Endothelial cell (in vitro differentiated cells): ENCODE results near the gene DNAJB2. TPM values are rescaled to one million over a fixed set of nuclear protein-coding genes. Genes with fewer than 3 reads are reported as not detected.

Experiments
- DNase-seq: peaks from one replicate; pipeline ENCODE4 v3.0.0; 2021; ENCODE audit warnings: low spot score
- H3K27ac Mint-ChIP-seq: one replicate; pipeline ENCODE4 v1.8.0; 2021; ENCODE audit warnings: mixed read lengths, inconsistent platforms; ENCODE audit not compliant: unreplicated experiment
- H3K27me3 Mint-ChIP-seq: one replicate; pipeline ENCODE4 v1.8.0; 2021; ENCODE audit warnings: mild to moderate bottlenecking, moderate library complexity, mixed read lengths, inconsistent platforms; ENCODE audit not compliant: unreplicated experiment
- H3K36me3 Mint-ChIP-seq: one replicate; pipeline ENCODE4 v1.8.0; 2021; ENCODE audit warnings: mild to moderate bottlenecking, low read depth, mixed read lengths, inconsistent platforms; ENCODE audit not compliant: unreplicated experiment
- H3K4me1 Mint-ChIP-seq: one replicate; pipeline ENCODE4 v1.8.0; 2021; ENCODE audit warnings: mild to moderate bottlenecking, mixed read lengths, inconsistent platforms; ENCODE audit not compliant: unreplicated experiment
- H3K4me3 Mint-ChIP-seq: one replicate; pipeline ENCODE4 v1.8.0; 2021; ENCODE audit warnings: mild to moderate bottlenecking, mixed read lengths, inconsistent platforms; ENCODE audit not compliant: unreplicated experiment
- H3K9me3 Mint-ChIP-seq: one replicate; pipeline ENCODE4 v1.8.0; 2021; ENCODE audit warnings: mixed read lengths, inconsistent platforms; ENCODE audit not compliant: unreplicated experiment
- total RNA-seq: library from RNA; stranded (reverse); fragmentation: NEBNext Ultra II Directional; extraction: Animal tissue kit (Norgen Biotek cat#: 25700); gene quantifications from one replicate; pipeline ENCODE4 v1.2.1, GENCODE V29; 2021; ENCODE audit not compliant: unreplicated experiment
- TF ChIP-seq, protein P1 (sequence below): fragments of 200-600 bp; sonication (generic); IDR thresholded peaks from one replicate; pipeline ENCODE4 v1.5.0; 2021; ENCODE audit warnings: antibody characterized with exemption; ENCODE audit not compliant: unreplicated experiment

Gene DNAJB2
- total RNA-seq, 1 donor from 2014 or later, result 64.3 TPM

DNA sequence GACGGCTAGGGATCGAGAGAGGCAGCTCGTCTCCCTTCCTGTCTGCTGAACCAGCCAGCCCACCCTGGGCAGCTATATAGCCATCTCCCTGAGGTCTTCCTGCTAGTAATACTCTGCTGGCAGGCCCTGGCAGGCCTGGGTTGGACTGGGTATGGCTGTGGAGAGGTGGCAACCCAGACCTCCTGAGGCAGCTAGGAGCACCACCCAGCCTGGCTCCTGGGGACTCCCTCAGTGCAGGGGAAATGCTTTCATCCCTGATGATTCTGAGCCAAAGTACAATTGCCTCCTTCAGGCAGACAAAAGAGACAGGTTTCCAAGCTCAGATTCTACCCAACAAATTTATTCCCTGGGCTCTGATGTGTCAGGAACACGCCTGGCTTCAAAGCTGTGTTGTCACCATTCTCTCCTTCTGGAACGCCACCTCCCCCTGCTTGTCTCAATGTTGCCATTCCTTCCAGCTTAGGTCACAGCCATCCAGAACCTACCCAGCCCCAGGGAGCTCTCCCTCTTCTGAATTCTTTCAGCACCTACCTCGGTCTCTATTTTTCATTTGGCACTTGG lies 4.7 kb upstream of the DNAJB2 start:
- Mint-ChIP-seq H3K9me3 (no peaks in the 10 kb centered on the region), H3K27me3 (peaks cover 12% of the 10 kb centered on the region), H3K36me3 (no peaks in the 10 kb centered on the region), H3K4me1 (peaks cover 21% of the 10 kb centered on the region), H3K27ac (no peak overlapping the region), H3K4me3 (no peak overlapping the region)
- DNase-seq, result no peak
- TF ChIP-seq, protein P1, sequence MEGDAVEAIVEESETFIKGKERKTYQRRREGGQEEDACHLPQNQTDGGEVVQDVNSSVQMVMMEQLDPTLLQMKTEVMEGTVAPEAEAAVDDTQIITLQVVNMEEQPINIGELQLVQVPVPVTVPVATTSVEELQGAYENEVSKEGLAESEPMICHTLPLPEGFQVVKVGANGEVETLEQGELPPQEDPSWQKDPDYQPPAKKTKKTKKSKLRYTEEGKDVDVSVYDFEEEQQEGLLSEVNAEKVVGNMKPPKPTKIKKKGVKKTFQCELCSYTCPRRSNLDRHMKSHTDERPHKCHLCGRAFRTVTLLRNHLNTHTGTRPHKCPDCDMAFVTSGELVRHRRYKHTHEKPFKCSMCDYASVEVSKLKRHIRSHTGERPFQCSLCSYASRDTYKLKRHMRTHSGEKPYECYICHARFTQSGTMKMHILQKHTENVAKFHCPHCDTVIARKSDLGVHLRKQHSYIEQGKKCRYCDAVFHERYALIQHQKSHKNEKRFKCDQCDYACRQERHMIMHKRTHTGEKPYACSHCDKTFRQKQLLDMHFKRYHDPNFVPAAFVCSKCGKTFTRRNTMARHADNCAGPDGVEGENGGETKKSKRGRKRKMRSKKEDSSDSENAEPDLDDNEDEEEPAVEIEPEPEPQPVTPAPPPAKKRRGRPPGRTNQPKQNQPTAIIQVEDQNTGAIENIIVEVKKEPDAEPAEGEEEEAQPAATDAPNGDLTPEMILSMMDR, result no peak

DNA sequence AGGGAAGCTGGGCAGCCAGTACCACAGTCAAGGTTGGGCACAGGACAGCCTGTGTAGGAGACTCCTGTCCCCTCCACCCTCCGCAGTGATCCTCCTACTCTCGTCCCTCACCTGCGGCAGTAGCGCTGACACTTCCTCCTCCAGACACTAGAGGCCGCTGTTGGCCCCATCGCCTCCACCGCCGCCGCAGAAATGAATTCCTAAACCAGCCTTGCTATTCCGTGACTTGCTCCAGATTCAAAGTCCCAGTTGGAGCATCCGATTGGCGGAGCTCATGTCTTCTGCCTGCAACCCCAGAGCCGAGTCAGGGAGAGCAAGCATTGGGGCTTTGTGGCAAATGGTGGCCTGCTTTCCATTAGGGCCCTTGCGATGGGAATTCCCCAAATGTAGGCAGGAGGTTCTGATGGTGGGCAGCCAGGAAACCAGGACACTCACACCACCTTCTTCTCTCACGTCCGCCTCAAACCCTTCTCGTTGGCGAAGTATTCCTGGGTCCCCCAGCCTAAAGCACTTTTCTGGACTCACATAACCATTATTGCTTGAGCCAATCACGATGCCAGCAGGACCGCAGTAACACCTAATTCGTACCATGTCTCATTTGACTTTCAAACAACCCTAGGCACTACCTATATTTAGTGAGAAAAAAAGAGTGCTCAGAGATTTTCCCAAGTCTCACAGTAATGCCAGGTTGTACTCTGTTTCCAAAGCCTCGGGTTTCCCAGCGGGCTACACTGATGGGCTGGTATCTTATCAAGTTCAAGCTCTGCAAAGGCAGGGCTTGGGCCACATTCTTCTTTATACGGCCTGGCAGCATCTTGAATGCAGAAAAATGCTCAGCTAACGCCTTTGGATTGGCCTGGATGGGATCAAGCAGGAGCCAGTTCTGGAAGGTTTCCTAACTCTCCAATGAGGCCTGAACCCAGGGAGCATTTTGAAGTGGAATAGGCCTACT lies 1.2 kb upstream of the DNAJB2 start:
- Mint-ChIP-seq H3K27me3 (peaks cover 15% of the 10 kb centered on the region), H3K4me1 (peaks cover 26% of the 10 kb centered on the region), H3K9me3 (no peaks in the 10 kb centered on the region), H3K27ac (peak overlapping the region; percentile 95), H3K36me3 (peaks cover 12% of the 10 kb centered on the region), H3K4me3 (peak overlapping the region; percentile 90)
- peak; percentile 79 for DNase-seq
- TF ChIP-seq, protein P1, result peak; percentile 95

DNA sequence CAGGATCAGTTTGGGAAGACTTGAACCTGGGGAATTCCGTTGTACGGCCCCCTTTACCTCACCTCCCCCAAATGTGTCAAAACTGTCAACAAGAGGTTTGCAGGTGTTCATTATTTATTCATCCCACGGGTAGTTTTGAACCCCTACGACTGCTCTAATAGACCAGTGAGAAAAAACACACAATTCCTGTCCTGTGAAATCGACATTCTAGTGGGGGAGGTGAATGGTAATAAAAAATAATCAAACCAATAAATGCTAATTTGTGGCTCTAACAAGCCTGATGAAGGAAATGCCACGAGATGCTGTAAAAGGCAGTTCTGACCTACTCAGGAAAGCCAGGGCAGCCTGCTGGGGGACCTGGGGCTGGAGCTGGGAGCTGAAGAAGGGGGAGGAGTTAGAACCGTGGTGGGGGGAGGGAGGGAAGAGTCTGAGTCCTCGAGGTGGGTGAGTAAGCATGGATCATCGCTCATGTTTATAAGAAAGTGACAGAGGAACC lies 463 bp upstream of the DNAJB2 start:
- Mint-ChIP-seq H3K4me1 (peaks cover 26% of the 10 kb centered on the region), H3K27ac (peak overlapping the region; percentile 95), H3K4me3 (peak overlapping the region; percentile 90), H3K9me3 (no peaks in the 10 kb centered on the region), H3K36me3 (peaks cover 17% of the 10 kb centered on the region), H3K27me3 (peaks cover 15% of the 10 kb centered on the region)
- no peak for DNase-seq
- TF ChIP-seq, protein P1, result no peak

DNA sequence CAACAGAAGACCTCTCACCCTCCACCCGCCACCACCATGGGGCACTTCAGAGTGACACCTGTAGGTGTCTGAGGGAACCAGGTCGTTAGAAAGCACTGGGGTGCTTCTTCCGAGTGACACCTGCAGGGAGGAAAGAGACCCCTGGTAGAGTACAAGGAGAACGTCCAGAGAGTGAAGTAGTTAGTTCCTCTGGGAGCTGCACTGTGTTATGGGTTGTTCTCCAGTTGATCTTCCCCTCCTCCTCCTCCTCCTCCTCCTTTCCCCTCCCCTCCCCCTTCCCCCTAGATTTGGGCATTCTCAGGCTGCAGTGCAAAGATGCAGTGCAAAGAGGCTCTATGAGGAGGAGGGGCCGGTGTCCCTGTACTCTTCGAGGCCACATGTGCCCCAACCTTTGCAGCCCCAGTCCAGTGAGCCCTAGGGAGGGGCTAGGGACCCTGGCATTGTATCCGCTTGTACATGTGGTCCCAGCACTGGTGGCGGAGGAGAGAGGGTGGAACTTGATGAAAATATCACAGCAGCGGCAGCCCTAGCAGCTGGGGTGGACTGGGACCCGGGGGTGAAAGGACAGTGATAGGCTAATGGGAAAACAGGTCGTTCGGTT lies 850 bp downstream of the DNAJB2 start:
- no peaks in the 10 kb centered on the region for H3K9me3 Mint-ChIP-seq
- TF ChIP-seq, protein P1, result no peak
- H3K36me3 Mint-ChIP-seq, result peaks cover 19% of the 10 kb centered on the region
- peak overlapping the region; percentile 96 for H3K27ac Mint-ChIP-seq
- peak overlapping the region; percentile 91 for H3K4me3 Mint-ChIP-seq
- H3K4me1 Mint-ChIP-seq, result peaks cover 21% of the 10 kb centered on the region
- H3K27me3 Mint-ChIP-seq, result peaks cover 15% of the 10 kb centered on the region
- DNase-seq, result no peak
